ENCODE results near the gene SLC26A5. TPM values are rescaled to one million over a fixed set of nuclear protein-coding genes. Genes with fewer than 3 reads are reported as not detected.

The SLC26A5 gene
- total RNA-seq, 1 experiment from 2014 or later, result 0.29 TPM

GRCh38 chr7:103382032-103382402, 64.0 kb downstream of the SLC26A5 start:
- no peak overlapping the region for H3K4me2 ChIP-seq (ENCODE audit: low read length)
- H3K4me1 ChIP-seq (ENCODE audit: insufficient read depth, low read length), result no peaks in the 10 kb centered on the region
- no peak overlapping the region for H3K27ac ChIP-seq (ENCODE audit: low read length)
- CTCF ChIA-PET, result no interaction called here
- H2AFZ ChIP-seq (ENCODE audit: low read length), result no peak overlapping the region
- no peaks in the 10 kb centered on the region for H3K9me3 ChIP-seq (ENCODE audit: low read length)
- H3F3A ChIP-seq (ENCODE audit: low read length, unreplicated experiment), result no peaks in the 10 kb centered on the region
- no peaks in the 10 kb centered on the region for H3K36me3 ChIP-seq (ENCODE audit: low read depth, low read length)
- no peak overlapping the region for H3K9ac ChIP-seq (ENCODE audit: low read length)
- no peaks in the 10 kb centered on the region for H3K27me3 ChIP-seq (ENCODE audit: low read length)
- no peaks in the 10 kb centered on the region for H3K79me2 ChIP-seq (ENCODE audit: low read length)
- H4K20me1 ChIP-seq (ENCODE audit: low read length), result no peaks in the 10 kb centered on the region
- POLR2A ChIA-PET (ENCODE audit: unreplicated experiment), result no interaction called here
- H3K4me3 ChIP-seq (ENCODE audit: low read length), result no peak overlapping the region
- TF ChIP-seq CTCF (conservative IDR thresholded peaks at IDR 0.05; ENCODE audit: low read depth, low read length) (no peak), EZH2phosphoT487 (IDR thresholded peaks at IDR 0.05; ENCODE audit: borderline replicate concordance, low read length) (no peak), EZH2 (IDR thresholded peaks at IDR 0.05; ENCODE audit: low read length, unreplicated experiment) (no peak)
- ATAC-seq, result peak; percentile 37; the same call in 1 of the 2 replicates
- no peak for DNase-seq
- H3K9me2 ChIP-seq (replicated peaks; ENCODE audit: low read length), result no peaks in the 10 kb centered on the region
- BruUV-seq (replicated peaks), result no TSS peak
- intact Hi-C loops (cut with micrococcal nuclease), result no loop called here

DNA sequence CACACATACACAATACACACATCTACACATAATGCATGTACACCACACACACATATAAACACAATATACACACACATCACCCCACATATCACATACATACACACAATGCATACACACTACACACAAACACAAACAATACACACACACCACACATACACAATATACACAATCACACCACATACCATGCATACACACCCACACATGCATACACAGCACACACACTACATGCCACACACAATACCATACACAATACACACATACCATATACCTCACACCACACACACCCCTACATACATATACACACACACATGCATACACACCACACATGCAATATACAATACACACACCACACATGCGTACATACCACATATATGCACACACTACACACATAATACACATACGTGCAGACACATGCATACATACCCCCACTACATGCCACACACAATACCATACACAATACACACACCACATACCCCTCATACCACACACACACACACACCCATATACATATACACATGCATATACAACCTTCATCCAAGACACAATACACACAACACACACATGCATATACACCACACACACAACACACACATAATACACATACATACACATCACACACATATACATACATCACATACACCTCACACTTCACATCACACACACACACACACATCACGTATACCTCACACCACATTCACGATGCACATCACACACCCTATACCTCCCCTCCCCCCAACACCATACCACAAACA, 64.6 kb downstream of the SLC26A5 start:
- intact Hi-C loops (cut with micrococcal nuclease), result no loop called here
- H3K9ac ChIP-seq (ENCODE audit: low read length), result no peak overlapping the region
- no peaks in the 10 kb centered on the region for H3K9me3 ChIP-seq (ENCODE audit: low read length)
- no peaks in the 10 kb centered on the region for H3K9me2 ChIP-seq (replicated peaks; ENCODE audit: low read length)
- H3K36me3 ChIP-seq (ENCODE audit: low read depth, low read length), result no peaks in the 10 kb centered on the region
- no peak overlapping the region for H2AFZ ChIP-seq (ENCODE audit: low read length)
- no peaks in the 10 kb centered on the region for H4K20me1 ChIP-seq (ENCODE audit: low read length)
- DNase-seq (no peak), ATAC-seq (no peak)
- H3K79me2 ChIP-seq (ENCODE audit: low read length), result no peaks in the 10 kb centered on the region
- TF ChIP-seq EZH2 (IDR thresholded peaks at IDR 0.05; ENCODE audit: low read length, unreplicated experiment), result no peak
- TF ChIP-seq CTCF (conservative IDR thresholded peaks at IDR 0.05; ENCODE audit: low read depth, low read length), result no peak
- TF ChIP-seq EZH2phosphoT487 (IDR thresholded peaks at IDR 0.05; ENCODE audit: borderline replicate concordance, low read length), result no peak
- no peaks in the 10 kb centered on the region for H3K27me3 ChIP-seq (ENCODE audit: low read length)
- CTCF ChIA-PET, result no interaction called here
- BruUV-seq (replicated peaks), result no TSS peak
- no peak overlapping the region for H3K4me3 ChIP-seq (ENCODE audit: low read length)
- H3K27ac ChIP-seq (ENCODE audit: low read length), result no peak overlapping the region
- POLR2A ChIA-PET (ENCODE audit: unreplicated experiment), result no interaction called here
- H3K4me1 ChIP-seq (ENCODE audit: insufficient read depth, low read length), result no peaks in the 10 kb centered on the region
- H3F3A ChIP-seq (ENCODE audit: low read length, unreplicated experiment), result no peaks in the 10 kb centered on the region
- no peak overlapping the region for H3K4me2 ChIP-seq (ENCODE audit: low read length)

DNA sequence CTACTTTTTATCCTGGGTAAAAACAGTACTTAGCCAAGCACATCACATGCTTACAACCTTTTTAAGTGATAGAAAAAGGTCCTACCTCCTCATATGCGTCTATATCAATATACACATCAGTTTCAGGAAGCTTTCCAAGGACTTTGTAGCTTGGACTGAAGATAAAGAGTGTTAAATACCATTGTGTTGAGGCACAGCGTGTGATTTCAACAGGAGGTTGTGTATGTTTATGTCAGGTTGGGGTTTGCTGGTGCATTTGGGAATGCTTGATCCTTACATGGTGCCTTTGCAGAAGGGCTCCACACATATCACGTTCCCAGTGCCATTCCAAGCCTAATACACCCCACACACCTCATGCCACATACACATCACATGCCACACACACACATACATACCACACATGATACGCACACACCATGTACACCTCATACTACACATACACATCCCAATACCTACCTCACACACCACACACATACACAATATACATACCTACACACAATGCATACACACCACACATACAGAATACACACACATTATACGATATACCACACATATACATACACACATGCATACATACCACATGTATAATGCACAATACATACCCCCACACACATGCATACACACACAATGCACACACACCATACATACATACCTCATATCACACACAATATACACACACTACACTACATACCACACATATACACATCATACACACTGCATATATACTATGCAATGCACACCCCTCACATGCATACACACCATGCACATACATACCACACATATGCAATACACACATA, 65.4 kb downstream of the SLC26A5 start:
- H3K9me2 ChIP-seq (replicated peaks; ENCODE audit: low read length), result no peaks in the 10 kb centered on the region
- H3K27ac ChIP-seq (ENCODE audit: low read length), result no peak overlapping the region
- H3K4me2 ChIP-seq (ENCODE audit: low read length), result no peak overlapping the region
- no peak for ATAC-seq
- H3K9me3 ChIP-seq (ENCODE audit: low read length), result no peaks in the 10 kb centered on the region
- no peaks in the 10 kb centered on the region for H3K27me3 ChIP-seq (ENCODE audit: low read length)
- BruUV-seq (replicated peaks), result no TSS peak
- TF ChIP-seq EZH2 (IDR thresholded peaks at IDR 0.05; ENCODE audit: low read length, unreplicated experiment) (no peak), CTCF (conservative IDR thresholded peaks at IDR 0.05; ENCODE audit: low read depth, low read length) (no peak), EZH2phosphoT487 (IDR thresholded peaks at IDR 0.05; ENCODE audit: borderline replicate concordance, low read length) (no peak)
- H3K79me2 ChIP-seq (ENCODE audit: low read length), result no peaks in the 10 kb centered on the region
- DNase-seq, result no peak
- H3K9ac ChIP-seq (ENCODE audit: low read length), result no peak overlapping the region
- no peak overlapping the region for H3K4me3 ChIP-seq (ENCODE audit: low read length)
- POLR2A ChIA-PET (ENCODE audit: unreplicated experiment), result no interaction called here
- no peaks in the 10 kb centered on the region for H3K36me3 ChIP-seq (ENCODE audit: low read depth, low read length)
- CTCF ChIA-PET, result no interaction called here
- H2AFZ ChIP-seq (ENCODE audit: low read length), result no peak overlapping the region
- H3K4me1 ChIP-seq (ENCODE audit: insufficient read depth, low read length), result no peaks in the 10 kb centered on the region
- no peaks in the 10 kb centered on the region for H4K20me1 ChIP-seq (ENCODE audit: low read length)
- intact Hi-C loops (cut with micrococcal nuclease), result no loop called here
- no peaks in the 10 kb centered on the region for H3F3A ChIP-seq (ENCODE audit: low read length, unreplicated experiment)
